ENCODE data around the gene OXGR1. TPM values are rescaled to one million over a fixed set of nuclear protein-coding genes. Genes with fewer than 3 reads are reported as not detected.
A peak's percentile ranks its signal among the peaks of the same experiment; 100 is the strongest.

OXGR1 gene
- total and polyA plus RNA-seq, 9 of the 15 experiments (the other 6 are each of a cell fraction or from before 2014, with no cell fraction given), result 0.03 TPM; not detected in 8

DNA sequence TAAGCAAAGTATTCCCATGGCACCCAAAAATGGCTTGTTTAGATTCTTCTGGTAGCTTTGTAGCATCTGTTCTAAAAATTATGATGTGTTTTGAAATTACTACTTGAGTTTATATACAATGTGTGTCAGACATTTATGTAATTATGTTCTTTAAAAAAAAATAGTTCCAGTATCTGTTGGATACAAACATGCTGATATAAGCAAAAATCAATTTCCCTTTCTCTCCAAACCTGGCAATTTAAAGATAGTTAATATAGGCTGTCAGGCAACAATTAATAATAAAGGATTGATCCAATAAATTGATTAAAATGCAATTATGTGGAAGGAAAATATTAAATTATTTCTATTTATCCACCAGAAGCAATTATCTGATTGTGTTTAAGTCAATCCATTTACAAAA is 41.7 kb downstream of the OXGR1 start (continued):
- no peak for TF ChIP-seq ZNF212 (CRISPR knock-in tag; IDR thresholded peaks at IDR 0.05)

DNA sequence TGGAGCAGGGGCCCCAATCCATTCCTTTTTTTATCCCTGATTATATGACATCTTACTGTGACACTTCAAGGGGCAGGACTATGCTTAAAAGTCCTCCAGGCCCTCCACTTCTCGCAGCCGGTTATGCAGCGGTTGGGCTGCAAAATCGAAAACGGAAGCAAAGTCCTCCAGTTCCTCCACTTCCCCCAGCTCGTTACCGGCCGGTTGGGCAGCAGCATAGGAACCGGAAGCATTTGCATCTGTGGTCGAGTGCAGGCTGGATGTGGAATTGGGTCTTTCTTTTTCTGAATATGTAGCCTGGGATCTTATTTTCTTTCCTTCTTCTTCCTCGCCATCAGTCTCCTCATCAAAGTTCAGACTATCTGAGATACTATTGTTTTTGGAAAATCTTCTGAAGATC is 46.1 kb downstream of the OXGR1 start:
- POLR2A ChIA-PET, result interaction anchor here (1.1 kb wide), 1 partner anchor 9 kb away, joined by 4 read pairs; no protein-coding TSS in a partner anchor
- WGBS (ENCODE audit: insufficient coverage, low coverage, missing lambda C conversion rate), result 3% methylated on average over 10 of the region's 11 CpGs
- ATAC-seq (0 out of 3 replicates have a peak, but pooled peaks have one; percentile 31), FAIRE-seq (no peak), DNase-seq (ENCODE audit: extremely low read depth in 1 of 4, low spot score in 3 of 4) (no peak)
- H3K4me1 ChIP-seq (replicated peaks in 1 of 2; ENCODE audit: control insufficient read depth in 2 of 2, insufficient read depth in 2 of 2, low read length in 2 of 2), result no peaks in the 10 kb centered on the region; a peak in 1 of 5 replicates
- H3K36me3 ChIP-seq (ENCODE audit: control insufficient read depth, insufficient read depth, low read length), result no peaks in the 10 kb centered on the region; the same call in 2 of the 3 replicates
- H3K27me3 ChIP-seq (ENCODE audit: control insufficient read depth in 2 of 2, insufficient read depth in 2 of 2, low read length in 2 of 2), result peaks cover 0 to 11% of the 10 kb centered on the region in 2 experiments; a peak in 2 of 5 replicates
- H3K27ac ChIP-seq (ENCODE audit: extremely low read depth, low read depth, low read length), result no peak overlapping the region
- H3K79me2 ChIP-seq (ENCODE audit: control insufficient read depth, insufficient read depth, low read length), result no peaks in the 10 kb centered on the region
- in situ Hi-C loops (cut with MboI), result no loop called here
- no peaks in the 10 kb centered on the region for H3K9me1 ChIP-seq (ENCODE audit: control insufficient read depth, insufficient read depth, low read length)
- no peak overlapping the region for H3K4me3 ChIP-seq
- H3K9ac ChIP-seq (ENCODE audit: insufficient read depth in 1 of 2, low read depth in 2 of 2, low read length in 2 of 2), result no peak overlapping the region
- no peaks in the 10 kb centered on the region for H4K20me1 ChIP-seq (replicated peaks; ENCODE audit: control insufficient read depth, insufficient read depth, low read length)
- no TSS peak for BruUV-seq (replicated peaks)
- peak overlapping the region; percentile 41 for H3K4me2 ChIP-seq (ENCODE audit: insufficient read depth, low read length)
- H2AFZ ChIP-seq (ENCODE audit: low read depth, low read length), result peak overlapping the region; percentile 63; the same call in 1 of the 2 replicates
- H3K9me3 ChIP-seq (replicated peaks; ENCODE audit: control insufficient read depth, insufficient read depth, low read depth, low read length), result no peaks in the 10 kb centered on the region
- CTCF ChIA-PET (ENCODE audit: low intra/inter-chr PET ratio), result no interaction called here
- intact Hi-C loops (cut with micrococcal nuclease), result no loop called here
- TF ChIP-seq, protein P1, sequence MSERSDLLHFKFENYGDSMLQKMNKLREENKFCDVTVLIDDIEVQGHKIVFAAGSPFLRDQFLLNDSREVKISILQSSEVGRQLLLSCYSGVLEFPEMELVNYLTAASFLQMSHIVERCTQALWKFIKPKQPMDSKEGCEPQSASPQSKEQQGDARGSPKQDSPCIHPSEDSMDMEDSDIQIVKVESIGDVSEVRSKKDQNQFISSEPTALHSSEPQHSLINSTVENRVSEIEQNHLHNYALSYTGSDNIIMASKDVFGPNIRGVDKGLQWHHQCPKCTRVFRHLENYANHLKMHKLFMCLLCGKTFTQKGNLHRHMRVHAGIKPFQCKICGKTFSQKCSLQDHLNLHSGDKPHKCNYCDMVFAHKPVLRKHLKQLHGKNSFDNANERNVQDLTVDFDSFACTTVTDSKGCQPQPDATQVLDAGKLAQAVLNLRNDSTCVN (CRISPR knock-in tag; IDR thresholded peaks at IDR 0.05), result no peak
- no peak for TF ChIP-seq MECOM (CRISPR knock-in tag; IDR thresholded peaks at IDR 0.05)
- no peak for TF ChIP-seq MCM7 (IDR thresholded peaks at IDR 0.05)
- peak; percentile 80 for TF ChIP-seq GABPA (tag; conservative IDR thresholded peaks at IDR 0.05; ENCODE audit: low read depth)
- no peak for TF ChIP-seq GTF2A2 (tag; IDR thresholded peaks at IDR 0.05)
- TF ChIP-seq PCBP2 (IDR thresholded peaks at IDR 0.05; ENCODE audit: low read depth, low read length, poor library complexity, severe bottlenecking), result no peak
- no peak for TF ChIP-seq SIRT6 (IDR thresholded peaks at IDR 0.05; ENCODE audit: low read depth, low read length)
- TF ChIP-seq, protein P2, sequence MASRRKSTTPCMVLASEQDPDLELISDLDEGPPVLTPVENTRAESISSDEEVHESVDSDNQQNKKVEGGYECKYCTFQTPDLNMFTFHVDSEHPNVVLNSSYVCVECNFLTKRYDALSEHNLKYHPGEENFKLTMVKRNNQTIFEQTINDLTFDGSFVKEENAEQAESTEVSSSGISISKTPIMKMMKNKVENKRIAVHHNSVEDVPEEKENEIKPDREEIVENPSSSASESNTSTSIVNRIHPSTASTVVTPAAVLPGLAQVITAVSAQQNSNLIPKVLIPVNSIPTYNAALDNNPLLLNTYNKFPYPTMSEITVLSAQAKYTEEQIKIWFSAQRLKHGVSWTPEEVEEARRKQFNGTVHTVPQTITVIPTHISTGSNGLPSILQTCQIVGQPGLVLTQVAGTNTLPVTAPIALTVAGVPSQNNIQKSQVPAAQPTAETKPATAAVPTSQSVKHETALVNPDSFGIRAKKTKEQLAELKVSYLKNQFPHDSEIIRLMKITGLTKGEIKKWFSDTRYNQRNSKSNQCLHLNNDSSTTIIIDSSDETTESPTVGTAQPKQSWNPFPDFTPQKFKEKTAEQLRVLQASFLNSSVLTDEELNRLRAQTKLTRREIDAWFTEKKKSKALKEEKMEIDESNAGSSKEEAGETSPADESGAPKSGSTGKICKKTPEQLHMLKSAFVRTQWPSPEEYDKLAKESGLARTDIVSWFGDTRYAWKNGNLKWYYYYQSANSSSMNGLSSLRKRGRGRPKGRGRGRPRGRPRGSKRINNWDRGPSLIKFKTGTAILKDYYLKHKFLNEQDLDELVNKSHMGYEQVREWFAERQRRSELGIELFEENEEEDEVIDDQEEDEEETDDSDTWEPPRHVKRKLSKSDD (conservative IDR thresholded peaks at IDR 0.05; ENCODE audit: low read length), result no peak
- TF ChIP-seq PTTG1 (tag; IDR thresholded peaks at IDR 0.05; ENCODE audit: low read depth), result no peak
- TF ChIP-seq, protein P3, sequence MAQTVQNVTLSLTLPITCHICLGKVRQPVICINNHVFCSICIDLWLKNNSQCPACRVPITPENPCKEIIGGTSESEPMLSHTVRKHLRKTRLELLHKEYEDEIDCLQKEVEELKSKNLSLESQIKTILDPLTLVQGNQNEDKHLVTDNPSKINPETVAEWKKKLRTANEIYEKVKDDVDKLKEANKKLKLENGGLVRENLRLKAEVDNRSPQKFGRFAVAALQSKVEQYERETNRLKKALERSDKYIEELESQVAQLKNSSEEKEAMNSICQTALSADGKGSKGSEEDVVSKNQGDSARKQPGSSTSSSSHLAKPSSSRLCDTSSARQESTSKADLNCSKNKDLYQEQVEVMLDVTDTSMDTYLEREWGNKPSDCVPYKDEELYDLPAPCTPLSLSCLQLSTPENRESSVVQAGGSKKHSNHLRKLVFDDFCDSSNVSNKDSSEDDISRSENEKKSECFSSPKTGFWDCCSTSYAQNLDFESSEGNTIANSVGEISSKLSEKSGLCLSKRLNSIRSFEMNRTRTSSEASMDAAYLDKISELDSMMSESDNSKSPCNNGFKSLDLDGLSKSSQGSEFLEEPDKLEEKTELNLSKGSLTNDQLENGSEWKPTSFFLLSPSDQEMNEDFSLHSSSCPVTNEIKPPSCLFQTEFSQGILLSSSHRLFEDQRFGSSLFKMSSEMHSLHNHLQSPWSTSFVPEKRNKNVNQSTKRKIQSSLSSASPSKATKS (CRISPR knock-in tag; IDR thresholded peaks at IDR 0.05), result no peak
- TF ChIP-seq NR2C2 (CRISPR knock-in tag; IDR thresholded peaks at IDR 0.05), result no peak
- peak; percentile 91 for TF ChIP-seq NR2C2 (tag; IDR thresholded peaks at IDR 0.05)
- TF ChIP-seq TCF7L2 (IDR thresholded peaks at IDR 0.05; ENCODE audit: low read depth, low read length), result no peak
- no peak for TF ChIP-seq HDAC1 (IDR thresholded peaks at IDR 0.05)
- no peak for TF ChIP-seq SMAD3 (CRISPR knock-in tag; conservative IDR thresholded peaks at IDR 0.05)
- no peak for TF ChIP-seq SP1 (CRISPR knock-in tag; IDR thresholded peaks at IDR 0.05)

Measured in K562 (cell line).